Gastrocnemius medialis (tissue), 4 donors: ENCODE data around the gene ROPN1.
"Not testable (repeated sequence)": the region's sequence is repeated elsewhere in the genome, so short reads cannot be mapped to it uniquely, and the experiment has no call there.

Experiments used
- CTCF ChIP-seq, 5 experiments: fragments of 450-650 bp in 3 of 5; fragments of 200-600 bp in 2 of 5; sonication (generic) in 2 of 5; IDR thresholded peaks in 4 of 5; conservative IDR thresholded peaks in 1 of 5; 1 replicate in 4 of 5; 2 replicates in 1 of 5; pipeline ENCODE4 v1.5.1; 2016 to 2019; ENCODE audit warnings: antibody characterized with exemption in 5 of 5, mild to moderate bottlenecking in 3 of 5, moderate library complexity in 3 of 5
- POLR2A ChIP-seq, 2 donors: fragments of 450-650 bp; IDR thresholded peaks; one replicate each; pipeline ENCODE4 v1.6.1; 2017; ENCODE audit warnings: antibody characterized with exemption in 2 of 2, mild to moderate bottlenecking in 2 of 2, moderate library complexity in 2 of 2

GRCh38 chr3:124023531-124023930 is 31.6 kb upstream of the ROPN1 start:
- TF ChIP-seq POLR2A (IDR thresholded peaks at IDR 0.05); CTCF (IDR thresholded peaks at IDR 0.05 in 4 of 5, conservative IDR thresholded peaks at IDR 0.05 in 1 of 5): not testable (repeated sequence)
